ENCODE measurements around the gene STK11IP.

STK11IP gene

GRCh38 chr2:219630770-219631405 lies 33.2 kb downstream of the STK11IP start:
- no peak for TF ChIP-seq TAF1 (IDR thresholded peaks at IDR 0.05; ENCODE audit: borderline replicate concordance, insufficient read depth, low read length)
- no peak for TF ChIP-seq SIN3A (IDR thresholded peaks at IDR 0.05; ENCODE audit: borderline replicate concordance, insufficient read depth, low read length)
- no peak for TF ChIP-seq POLR2AphosphoS5 (IDR thresholded peaks at IDR 0.05; ENCODE audit: low read depth, low read length)
- TF ChIP-seq FOXP2 (optimal IDR thresholded peaks at IDR 0.05; ENCODE audit: borderline replicate concordance, extremely low read depth, extremely low read length, insufficient read depth): no peak
- no peak for TF ChIP-seq REST (IDR thresholded peaks at IDR 0.05; ENCODE audit: insufficient read depth in 1 of 2, low read depth in 2 of 2, low read length in 2 of 2)

GRCh38 chr2:219631406-219631891 lies 33.8 kb downstream of the STK11IP start:
- TF ChIP-seq POLR2AphosphoS5 (IDR thresholded peaks at IDR 0.05; ENCODE audit: low read depth, low read length) (no peak), REST (IDR thresholded peaks at IDR 0.05; ENCODE audit: insufficient read depth in 1 of 2, low read depth in 2 of 2, low read length in 2 of 2) (no peak), FOXP2 (optimal IDR thresholded peaks at IDR 0.05; ENCODE audit: borderline replicate concordance, extremely low read depth, extremely low read length, insufficient read depth) (no peak), SIN3A (IDR thresholded peaks at IDR 0.05; ENCODE audit: borderline replicate concordance, insufficient read depth, low read length) (no peak), TAF1 (IDR thresholded peaks at IDR 0.05; ENCODE audit: borderline replicate concordance, insufficient read depth, low read length) (no peak)

- TF ChIP-seq FOXP2 (optimal IDR thresholded peaks at IDR 0.05; ENCODE audit: borderline replicate concordance, extremely low read depth, extremely low read length, insufficient read depth) (no peak), SIN3A (IDR thresholded peaks at IDR 0.05; ENCODE audit: borderline replicate concordance, insufficient read depth, low read length) (no peak), REST (IDR thresholded peaks at IDR 0.05; ENCODE audit: insufficient read depth in 1 of 2, low read depth in 2 of 2, low read length in 2 of 2) (no peak), POLR2AphosphoS5 (IDR thresholded peaks at IDR 0.05; ENCODE audit: low read depth, low read length) (no peak), TAF1 (IDR thresholded peaks at IDR 0.05; ENCODE audit: borderline replicate concordance, insufficient read depth, low read length) (no peak)
Measured at GRCh38 chr2:219631904-219632759, 34.5 kb downstream of the STK11IP start.

- TF ChIP-seq TAF1 (IDR thresholded peaks at IDR 0.05; ENCODE audit: borderline replicate concordance, insufficient read depth, low read length) (no peak), FOXP2 (optimal IDR thresholded peaks at IDR 0.05; ENCODE audit: borderline replicate concordance, extremely low read depth, extremely low read length, insufficient read depth) (no peak), REST (IDR thresholded peaks at IDR 0.05; ENCODE audit: insufficient read depth in 1 of 2, low read depth in 2 of 2, low read length in 2 of 2) (no peak), SIN3A (IDR thresholded peaks at IDR 0.05; ENCODE audit: borderline replicate concordance, insufficient read depth, low read length) (no peak), POLR2AphosphoS5 (IDR thresholded peaks at IDR 0.05; ENCODE audit: low read depth, low read length) (no peak)
Measured at GRCh38 chr2:219632760-219633105, 35.1 kb downstream of the STK11IP start.

Data from PFSK-1 (cell line).